SH-SY5Y (cell line): ENCODE measurements around the gene EEF1E1.

Experiments used
- GATA2 ChIP-seq: IDR thresholded peaks from 2 replicates; pipeline ENCODE4 v1.6.1; 2011; ENCODE audit warnings: mild to moderate bottlenecking, low read depth, low read length
- GATA3 ChIP-seq: IDR thresholded peaks from 2 replicates; pipeline ENCODE4 v1.6.1; 2011; ENCODE audit warnings: low read depth, mild to moderate bottlenecking, low read length, moderate library complexity

- TF ChIP-seq GATA2 (no peak), GATA3 (no peak)
Observed at GRCh38 chr6:8082572-8082953, 19.8 kb downstream of the EEF1E1 start.
